BLaER1 (cell line): ENCODE data around the gene PCK1.

Source experiments
- H3K27ac ChIP-seq: shearing (Covaris generic); formaldehyde crosslinking; 2 replicates; pipeline ENCODE4 v1.8.1; 2022
- H3K27me3 ChIP-seq: shearing (Covaris generic); formaldehyde crosslinking; 2 replicates; pipeline ENCODE4 v1.8.1; 2022
- H3K36me3 ChIP-seq: shearing (Covaris generic); formaldehyde crosslinking; 2 replicates; pipeline ENCODE4 v1.8.1; 2022
- H3K4me1 ChIP-seq: shearing (Covaris generic); formaldehyde crosslinking; 2 replicates; pipeline ENCODE4 v1.8.1; 2022
- H3K4me2 ChIP-seq: shearing (Covaris generic); formaldehyde crosslinking; 2 replicates; pipeline ENCODE4 v1.8.1; 2022
- H3K4me3 ChIP-seq: shearing (Covaris generic); formaldehyde crosslinking; 2 replicates; pipeline ENCODE4 v1.8.1; 2022
- H3K9ac ChIP-seq: shearing (Covaris generic); formaldehyde crosslinking; 2 replicates; pipeline ENCODE4 v1.8.1; 2022
- H3K9me3 ChIP-seq: shearing (Covaris generic); formaldehyde crosslinking; 2 replicates; pipeline ENCODE4 v1.8.1; 2022
- H4K20me1 ChIP-seq: shearing (Covaris generic); formaldehyde crosslinking; 2 replicates; pipeline ENCODE4 v1.8.1; 2022
- Cebpa-rat ChIP-seq: shearing (Covaris generic); IDR thresholded peaks from 2 replicates; pipeline ENCODE4 v1.8.1; 2022

Gene PCK1

DNA sequence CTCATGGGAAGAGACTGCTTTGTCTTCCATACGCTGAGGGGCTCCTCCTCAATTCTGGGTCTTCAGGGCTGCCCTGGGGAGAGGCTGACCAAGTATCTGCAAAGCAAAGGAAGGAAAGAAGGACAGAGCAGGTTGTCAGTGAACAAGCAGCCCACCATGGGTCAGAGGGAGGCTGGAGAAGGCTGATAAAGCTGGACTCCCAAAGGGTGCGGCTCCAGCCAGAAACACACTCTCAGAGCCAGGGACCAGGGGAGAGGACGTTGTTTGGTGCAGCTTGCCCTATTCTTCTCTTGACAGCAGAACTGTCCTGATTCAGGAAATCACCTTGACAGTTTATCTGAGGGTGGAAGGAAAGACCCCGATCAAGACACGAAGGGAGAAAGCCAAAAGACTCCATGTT, 25.6 kb upstream of the PCK1 start:
- Histone ChIP-seq H4K20me1 (no peaks in the 10 kb centered on the region), H3K9me3 (no peaks in the 10 kb centered on the region), H3K9ac (no peak overlapping the region), H3K36me3 (no peaks in the 10 kb centered on the region), H3K27ac (no peak overlapping the region), H3K4me3 (no peak overlapping the region), H3K4me1 (no peaks in the 10 kb centered on the region), H3K27me3 (no peaks in the 10 kb centered on the region), H3K4me2 (no peak overlapping the region)
- no peak for TF ChIP-seq Cebpa-rat

GRCh38 chr20:57536120-57536708, 24.7 kb upstream of the PCK1 start:
- no peak overlapping the region for H3K4me3 ChIP-seq
- H3K9ac ChIP-seq, result no peak overlapping the region
- no peak for TF ChIP-seq Cebpa-rat
- no peaks in the 10 kb centered on the region for H3K4me1 ChIP-seq
- H3K27me3 ChIP-seq, result no peaks in the 10 kb centered on the region
- H3K36me3 ChIP-seq, result no peaks in the 10 kb centered on the region
- no peaks in the 10 kb centered on the region for H3K9me3 ChIP-seq
- no peak overlapping the region for H3K4me2 ChIP-seq
- H4K20me1 ChIP-seq, result no peaks in the 10 kb centered on the region
- no peak overlapping the region for H3K27ac ChIP-seq

GRCh38 chr20:57536771-57537724, 23.9 kb upstream of the PCK1 start:
- Histone ChIP-seq H3K4me1 (no peaks in the 10 kb centered on the region), H3K4me3 (no peak overlapping the region), H3K27ac (no peak overlapping the region), H3K9me3 (no peaks in the 10 kb centered on the region), H3K36me3 (no peaks in the 10 kb centered on the region), H3K4me2 (no peak overlapping the region), H4K20me1 (no peaks in the 10 kb centered on the region), H3K27me3 (no peaks in the 10 kb centered on the region), H3K9ac (no peak overlapping the region)
- no peak for TF ChIP-seq Cebpa-rat

- TF ChIP-seq Cebpa-rat, result no peak
- no peaks in the 10 kb centered on the region for H3K9me3 ChIP-seq
- H3K27me3 ChIP-seq, result no peaks in the 10 kb centered on the region
- H3K36me3 ChIP-seq, result no peaks in the 10 kb centered on the region
- H3K27ac ChIP-seq, result no peak overlapping the region
- no peak overlapping the region for H3K9ac ChIP-seq
- H3K4me2 ChIP-seq, result no peak overlapping the region
- no peaks in the 10 kb centered on the region for H4K20me1 ChIP-seq
- H3K4me1 ChIP-seq, result no peaks in the 10 kb centered on the region
- H3K4me3 ChIP-seq, result no peak overlapping the region
Observed at GRCh38 chr20:57537822-57538221, 23.1 kb upstream of the PCK1 start.

GRCh38 chr20:57539889-57540288, 21.0 kb upstream of the PCK1 start:
- Histone ChIP-seq H3K27ac (no peak overlapping the region), H3K9me3 (no peaks in the 10 kb centered on the region), H3K27me3 (no peaks in the 10 kb centered on the region), H3K9ac (no peak overlapping the region), H3K36me3 (no peaks in the 10 kb centered on the region), H3K4me3 (no peak overlapping the region), H3K4me1 (no peaks in the 10 kb centered on the region), H4K20me1 (no peaks in the 10 kb centered on the region), H3K4me2 (no peak overlapping the region)
- no peak for TF ChIP-seq Cebpa-rat

GRCh38 chr20:57540890-57541580, 19.9 kb upstream of the PCK1 start:
- H3K27me3 ChIP-seq, result no peaks in the 10 kb centered on the region
- H3K36me3 ChIP-seq, result no peaks in the 10 kb centered on the region
- no peak for TF ChIP-seq Cebpa-rat
- H3K4me2 ChIP-seq, result no peak overlapping the region
- no peaks in the 10 kb centered on the region for H4K20me1 ChIP-seq
- no peak overlapping the region for H3K4me3 ChIP-seq
- no peaks in the 10 kb centered on the region for H3K4me1 ChIP-seq
- no peak overlapping the region for H3K9ac ChIP-seq
- H3K9me3 ChIP-seq, result no peaks in the 10 kb centered on the region
- no peak overlapping the region for H3K27ac ChIP-seq

DNA sequence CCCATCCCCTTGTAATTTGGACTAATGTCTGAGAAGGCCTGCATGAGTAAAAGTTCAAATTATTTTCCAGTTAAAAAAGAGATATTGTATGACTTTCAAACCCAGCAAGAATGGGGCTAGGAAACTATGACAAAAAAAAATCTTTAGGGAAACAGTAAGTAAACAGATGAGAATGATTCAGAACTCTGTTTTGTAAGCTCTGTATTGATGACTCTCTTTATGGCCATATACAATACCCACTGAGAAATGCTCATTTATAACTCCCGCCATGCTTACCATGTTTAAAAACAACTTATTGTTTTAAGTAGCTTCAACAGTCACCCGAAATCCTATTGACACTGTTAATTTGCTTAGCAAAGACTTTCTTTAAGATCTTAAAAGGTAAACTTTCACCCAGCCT, 17.2 kb upstream of the PCK1 start:
- Histone ChIP-seq H4K20me1 (no peaks in the 10 kb centered on the region), H3K4me1 (no peaks in the 10 kb centered on the region), H3K36me3 (no peaks in the 10 kb centered on the region), H3K9ac (no peak overlapping the region), H3K4me2 (no peak overlapping the region), H3K27me3 (no peaks in the 10 kb centered on the region), H3K27ac (no peak overlapping the region), H3K4me3 (no peak overlapping the region), H3K9me3 (no peaks in the 10 kb centered on the region)
- TF ChIP-seq Cebpa-rat, result no peak

DNA sequence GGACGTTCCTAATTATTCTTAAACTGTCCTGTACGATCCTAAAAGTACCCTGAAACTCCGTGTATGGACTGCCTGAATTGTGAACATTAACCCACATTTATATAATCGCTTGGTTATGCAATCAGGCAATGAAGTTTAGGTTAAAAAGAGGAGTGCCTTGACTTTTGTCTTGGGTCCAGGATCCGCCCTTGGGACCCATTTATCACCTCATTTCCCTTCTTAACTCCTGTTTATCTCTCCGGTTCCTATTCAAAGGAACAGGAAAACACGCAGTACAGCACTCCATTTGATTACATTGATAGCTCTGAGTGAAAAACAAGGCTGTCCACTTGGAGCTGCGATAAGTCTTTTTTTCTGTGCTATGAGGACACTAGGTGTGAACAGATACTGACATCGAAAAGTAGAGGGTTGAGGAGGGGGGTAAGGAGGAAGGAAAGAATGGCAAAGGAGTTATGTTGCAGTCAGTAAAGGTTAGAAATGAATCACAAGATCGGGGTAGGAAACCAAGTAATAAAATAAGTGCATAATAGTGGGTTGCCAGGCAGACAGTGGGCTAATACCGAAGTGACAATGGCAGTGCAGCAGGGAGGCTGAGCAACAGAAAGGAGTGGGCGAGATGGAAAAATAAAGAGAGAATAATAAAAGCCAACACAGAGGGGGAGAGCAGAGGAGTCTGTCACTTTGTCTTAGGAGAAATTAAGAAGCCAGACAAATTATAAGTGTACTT, 15.9 kb upstream of the PCK1 start:
- H3K27ac ChIP-seq, result no peak overlapping the region
- H3K27me3 ChIP-seq, result no peaks in the 10 kb centered on the region
- no peaks in the 10 kb centered on the region for H3K9me3 ChIP-seq
- H3K36me3 ChIP-seq, result no peaks in the 10 kb centered on the region
- no peak overlapping the region for H3K9ac ChIP-seq
- H3K4me1 ChIP-seq, result no peaks in the 10 kb centered on the region
- H3K4me2 ChIP-seq, result no peak overlapping the region
- TF ChIP-seq Cebpa-rat, result no peak
- no peaks in the 10 kb centered on the region for H4K20me1 ChIP-seq
- no peak overlapping the region for H3K4me3 ChIP-seq

- H3K27me3 ChIP-seq, result no peaks in the 10 kb centered on the region
Observed at GRCh38 chr20:57545927-57546662, 14.8 kb upstream of the PCK1 start.

More at GRCh38 chr20:57545927-57546662, 14.8 kb upstream of the PCK1 start:
- no peak overlapping the region for H3K9ac ChIP-seq
- no peaks in the 10 kb centered on the region for H4K20me1 ChIP-seq
- H3K27ac ChIP-seq, result no peak overlapping the region
- no peaks in the 10 kb centered on the region for H3K4me1 ChIP-seq
- H3K4me2 ChIP-seq, result no peak overlapping the region
- TF ChIP-seq Cebpa-rat, result no peak
- H3K4me3 ChIP-seq, result no peak overlapping the region
- H3K36me3 ChIP-seq, result no peaks in the 10 kb centered on the region
- H3K9me3 ChIP-seq, result no peaks in the 10 kb centered on the region
